DMS114 treated with DMSO at 0.1 percent for 48 hours (cell line): Measurements from ENCODE around the gene FLAD1.

Experiments used
- DNase-seq: peaks from one replicate; lab custom pipeline; 2025; ENCODE audit not compliant: unreplicated experiment; lab: John Stamatoyannopoulos, UW

FLAD1 gene

GRCh38 chr1:154988058-154988954 is 5.2 kb downstream of the FLAD1 start:
- no peak for DNase-seq

GRCh38 chr1:154989195-154989860 is 6.2 kb downstream of the FLAD1 start:
- DNase-seq, result no peak

GRCh38 chr1:154990276-154990675 is 7.1 kb downstream of the FLAD1 start:
- DNase-seq, result no peak

- DNase-seq, result peak; percentile 26
These were observed 9.8 kb downstream of the FLAD1 start for GRCh38 chr1:154992721-154993571.

- DNase-seq, result no peak
These were observed 10.6 kb downstream of the FLAD1 start, which contains the start of gene LENEP for GRCh38 chr1:154993572-154994268. LENEP (plus strand) TSS chr1:154993586; CDS start chr1:154993608, 22 bp downstream.

GRCh38 chr1:154994269-154994587 is 11.1 kb downstream of the FLAD1 start:
- DNase-seq, result no peak

GRCh38 chr1:154994591-154994990 is 11.4 kb downstream of the FLAD1 start:
- DNase-seq, result no peak

- DNase-seq, result peak; percentile 58
These were observed 12.3 kb downstream of the FLAD1 start for GRCh38 chr1:154995301-154995983.

GRCh38 chr1:154996966-154997701 is 14.0 kb downstream of the FLAD1 start:
- DNase-seq, result no peak

GRCh38 chr1:154998201-154998780 is 15.1 kb downstream of the FLAD1 start:
- DNase-seq, result no peak

- peak; percentile 76 for DNase-seq
These were observed 15.8 kb downstream of the FLAD1 start for GRCh38 chr1:154998818-154999570.

GRCh38 chr1:154999571-155000410 is 16.6 kb downstream of the FLAD1 start:
- DNase-seq, result no peak

- DNase-seq, result no peak
These were observed 17.2 kb downstream of the FLAD1 start for GRCh38 chr1:155000411-155000725.

- DNase-seq, result peak; percentile 84
These were observed 17.7 kb downstream of the FLAD1 start for GRCh38 chr1:155000726-155001424.

GRCh38 chr1:155001425-155001674 is 18.2 kb downstream of the FLAD1 start:
- DNase-seq, result peak; percentile 75

- peak; percentile 100 for DNase-seq
These were observed 18.7 kb downstream of the FLAD1 start for GRCh38 chr1:155001675-155002463.
